SK-N-SH (cell line): ENCODE data around the gene HAUS7.

Experiments used
- EZH2phosphoT487 ChIP-seq: fragments of 200-600 bp; sonication (generic); IDR thresholded peaks from 2 replicates; pipeline ENCODE4 v1.6.1; 2017; ENCODE audit warnings: low read depth, mixed run types, mild to moderate bottlenecking, antibody characterized with exemption, moderate library complexity, borderline replicate concordance
- MXI1 ChIP-seq: IDR thresholded peaks from 2 replicates; pipeline ENCODE4 v1.6.1; 2012; ENCODE audit warnings: mild to moderate bottlenecking, low read depth, low read length, improper control_type of control experiment
- NRF1 ChIP-seq: IDR thresholded peaks from 2 replicates; pipeline ENCODE4 v1.6.1; 2012; ENCODE audit warnings: low read depth, mild to moderate bottlenecking, low read length
- POLR2AphosphoS5 ChIP-seq: IDR thresholded peaks from 2 replicates; pipeline ENCODE4 v1.6.1; 2012; ENCODE audit warnings: low read depth, low read length
- RAD21 ChIP-seq: IDR thresholded peaks from 2 replicates; pipeline ENCODE4 v1.6.1; 2012; ENCODE audit warnings: mild to moderate bottlenecking, low read length
- RXRA ChIP-seq: IDR thresholded peaks from 2 replicates; pipeline ENCODE4 v1.4.0; 2012; ENCODE audit warnings: low read depth, mild to moderate bottlenecking, borderline replicate concordance
- SMC3 ChIP-seq: IDR thresholded peaks from 2 replicates; pipeline ENCODE4 v1.6.1; 2012; ENCODE audit warnings: low read depth, low read length, improper control_type of control experiment
- TAF1 ChIP-seq: IDR thresholded peaks from 2 replicates; pipeline ENCODE4 v1.6.1; 2012; ENCODE audit warnings: low read depth, mild to moderate bottlenecking, low read length, moderate library complexity, borderline replicate concordance
- TF ChIP-seq, protein P1 (sequence below): fragments of 200-600 bp; sonication (generic); IDR thresholded peaks from 2 replicates; pipeline ENCODE4 v1.6.1; 2017; ENCODE audit warnings: antibody characterized with exemption, mild to moderate bottlenecking, moderate library complexity
- TF ChIP-seq, protein P2 (sequence below): IDR thresholded peaks from 2 replicates; pipeline ENCODE4 v1.4.0; 2012; ENCODE audit warnings: low read depth, borderline replicate concordance
- TF ChIP-seq, protein P3 (sequence below): IDR thresholded peaks from 2 replicates; pipeline ENCODE4 v1.6.1; 2012; ENCODE audit warnings: mild to moderate bottlenecking, low read depth, low read length, moderate library complexity

DNA sequence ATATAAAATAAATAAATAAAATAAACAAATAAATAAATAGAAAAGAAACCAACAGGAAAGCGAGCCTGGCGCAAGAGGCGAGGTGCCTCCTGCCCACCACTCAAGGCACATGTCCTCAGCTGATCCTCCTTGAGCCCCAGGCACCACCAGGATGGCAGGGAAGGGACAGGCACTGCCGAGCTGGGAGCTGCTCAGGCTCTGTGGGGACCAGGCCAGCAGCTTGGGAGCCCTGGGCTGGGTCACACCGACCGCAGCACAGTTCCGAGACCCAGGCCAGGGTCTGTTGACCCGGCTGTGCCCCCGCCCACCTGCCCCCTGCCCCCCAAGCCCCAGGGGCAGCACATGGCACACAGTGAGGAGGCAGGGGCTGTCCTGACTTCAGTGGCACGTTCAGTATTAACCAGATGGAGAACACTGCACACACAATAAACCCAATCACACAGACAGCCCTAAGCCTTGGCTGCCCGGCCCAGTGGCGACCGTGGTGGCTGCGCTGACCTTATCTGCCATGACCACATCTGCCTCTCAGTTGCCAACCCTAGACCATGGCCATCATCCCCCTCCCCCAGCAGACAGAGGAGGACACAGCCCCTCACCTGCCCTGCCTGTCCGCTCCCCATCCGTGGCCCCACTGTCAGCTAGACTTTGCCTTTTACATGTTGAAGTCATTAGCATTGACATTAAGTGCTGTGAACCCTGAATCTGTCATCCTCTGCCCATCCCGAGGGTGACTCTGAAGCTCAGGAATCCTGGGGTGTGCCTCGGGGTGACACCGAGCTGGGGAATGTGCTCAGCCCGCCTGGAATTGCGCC, 21.6 kb downstream of the HAUS7 start:
- TF ChIP-seq, protein P1, sequence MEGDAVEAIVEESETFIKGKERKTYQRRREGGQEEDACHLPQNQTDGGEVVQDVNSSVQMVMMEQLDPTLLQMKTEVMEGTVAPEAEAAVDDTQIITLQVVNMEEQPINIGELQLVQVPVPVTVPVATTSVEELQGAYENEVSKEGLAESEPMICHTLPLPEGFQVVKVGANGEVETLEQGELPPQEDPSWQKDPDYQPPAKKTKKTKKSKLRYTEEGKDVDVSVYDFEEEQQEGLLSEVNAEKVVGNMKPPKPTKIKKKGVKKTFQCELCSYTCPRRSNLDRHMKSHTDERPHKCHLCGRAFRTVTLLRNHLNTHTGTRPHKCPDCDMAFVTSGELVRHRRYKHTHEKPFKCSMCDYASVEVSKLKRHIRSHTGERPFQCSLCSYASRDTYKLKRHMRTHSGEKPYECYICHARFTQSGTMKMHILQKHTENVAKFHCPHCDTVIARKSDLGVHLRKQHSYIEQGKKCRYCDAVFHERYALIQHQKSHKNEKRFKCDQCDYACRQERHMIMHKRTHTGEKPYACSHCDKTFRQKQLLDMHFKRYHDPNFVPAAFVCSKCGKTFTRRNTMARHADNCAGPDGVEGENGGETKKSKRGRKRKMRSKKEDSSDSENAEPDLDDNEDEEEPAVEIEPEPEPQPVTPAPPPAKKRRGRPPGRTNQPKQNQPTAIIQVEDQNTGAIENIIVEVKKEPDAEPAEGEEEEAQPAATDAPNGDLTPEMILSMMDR, result no peak
- TF ChIP-seq POLR2AphosphoS5 (no peak), EZH2phosphoT487 (no peak), RAD21 (no peak), SMC3 (no peak), TAF1 (no peak), RXRA (no peak), NRF1 (no peak), MXI1 (no peak)
- TF ChIP-seq, protein P2, sequence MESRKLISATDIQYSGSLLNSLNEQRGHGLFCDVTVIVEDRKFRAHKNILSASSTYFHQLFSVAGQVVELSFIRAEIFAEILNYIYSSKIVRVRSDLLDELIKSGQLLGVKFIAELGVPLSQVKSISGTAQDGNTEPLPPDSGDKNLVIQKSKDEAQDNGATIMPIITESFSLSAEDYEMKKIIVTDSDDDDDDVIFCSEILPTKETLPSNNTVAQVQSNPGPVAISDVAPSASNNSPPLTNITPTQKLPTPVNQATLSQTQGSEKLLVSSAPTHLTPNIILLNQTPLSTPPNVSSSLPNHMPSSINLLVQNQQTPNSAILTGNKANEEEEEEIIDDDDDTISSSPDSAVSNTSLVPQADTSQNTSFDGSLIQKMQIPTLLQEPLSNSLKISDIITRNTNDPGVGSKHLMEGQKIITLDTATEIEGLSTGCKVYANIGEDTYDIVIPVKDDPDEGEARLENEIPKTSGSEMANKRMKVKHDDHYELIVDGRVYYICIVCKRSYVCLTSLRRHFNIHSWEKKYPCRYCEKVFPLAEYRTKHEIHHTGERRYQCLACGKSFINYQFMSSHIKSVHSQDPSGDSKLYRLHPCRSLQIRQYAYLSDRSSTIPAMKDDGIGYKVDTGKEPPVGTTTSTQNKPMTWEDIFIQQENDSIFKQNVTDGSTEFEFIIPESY, result no peak
- TF ChIP-seq, protein P3, sequence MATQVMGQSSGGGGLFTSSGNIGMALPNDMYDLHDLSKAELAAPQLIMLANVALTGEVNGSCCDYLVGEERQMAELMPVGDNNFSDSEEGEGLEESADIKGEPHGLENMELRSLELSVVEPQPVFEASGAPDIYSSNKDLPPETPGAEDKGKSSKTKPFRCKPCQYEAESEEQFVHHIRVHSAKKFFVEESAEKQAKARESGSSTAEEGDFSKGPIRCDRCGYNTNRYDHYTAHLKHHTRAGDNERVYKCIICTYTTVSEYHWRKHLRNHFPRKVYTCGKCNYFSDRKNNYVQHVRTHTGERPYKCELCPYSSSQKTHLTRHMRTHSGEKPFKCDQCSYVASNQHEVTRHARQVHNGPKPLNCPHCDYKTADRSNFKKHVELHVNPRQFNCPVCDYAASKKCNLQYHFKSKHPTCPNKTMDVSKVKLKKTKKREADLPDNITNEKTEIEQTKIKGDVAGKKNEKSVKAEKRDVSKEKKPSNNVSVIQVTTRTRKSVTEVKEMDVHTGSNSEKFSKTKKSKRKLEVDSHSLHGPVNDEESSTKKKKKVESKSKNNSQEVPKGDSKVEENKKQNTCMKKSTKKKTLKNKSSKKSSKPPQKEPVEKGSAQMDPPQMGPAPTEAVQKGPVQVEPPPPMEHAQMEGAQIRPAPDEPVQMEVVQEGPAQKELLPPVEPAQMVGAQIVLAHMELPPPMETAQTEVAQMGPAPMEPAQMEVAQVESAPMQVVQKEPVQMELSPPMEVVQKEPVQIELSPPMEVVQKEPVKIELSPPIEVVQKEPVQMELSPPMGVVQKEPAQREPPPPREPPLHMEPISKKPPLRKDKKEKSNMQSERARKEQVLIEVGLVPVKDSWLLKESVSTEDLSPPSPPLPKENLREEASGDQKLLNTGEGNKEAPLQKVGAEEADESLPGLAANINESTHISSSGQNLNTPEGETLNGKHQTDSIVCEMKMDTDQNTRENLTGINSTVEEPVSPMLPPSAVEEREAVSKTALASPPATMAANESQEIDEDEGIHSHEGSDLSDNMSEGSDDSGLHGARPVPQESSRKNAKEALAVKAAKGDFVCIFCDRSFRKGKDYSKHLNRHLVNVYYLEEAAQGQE, result no peak
